Measurements from ENCODE around the gene TRHDE.

DNA sequence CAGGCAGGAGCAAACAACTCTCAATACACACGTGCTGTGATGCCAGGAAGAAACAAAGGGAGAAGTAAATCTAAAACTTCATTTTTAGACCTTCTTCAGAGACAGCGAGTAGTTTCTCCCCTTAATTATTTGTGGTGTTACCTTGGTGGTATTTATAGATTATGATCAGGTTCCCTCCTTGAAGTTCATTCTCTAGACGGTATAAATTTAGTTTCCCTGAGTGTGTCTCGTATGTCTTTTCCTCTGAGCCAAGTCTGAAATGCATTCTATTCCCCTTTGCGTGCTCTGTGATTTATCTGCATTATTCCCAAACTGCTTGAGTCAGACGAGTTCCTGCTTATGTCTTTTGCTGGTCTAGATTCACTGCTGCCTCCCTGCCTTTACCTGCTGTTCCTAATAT is 65.2 kb downstream of the TRHDE start:
- TF ChIP-seq, protein P1, sequence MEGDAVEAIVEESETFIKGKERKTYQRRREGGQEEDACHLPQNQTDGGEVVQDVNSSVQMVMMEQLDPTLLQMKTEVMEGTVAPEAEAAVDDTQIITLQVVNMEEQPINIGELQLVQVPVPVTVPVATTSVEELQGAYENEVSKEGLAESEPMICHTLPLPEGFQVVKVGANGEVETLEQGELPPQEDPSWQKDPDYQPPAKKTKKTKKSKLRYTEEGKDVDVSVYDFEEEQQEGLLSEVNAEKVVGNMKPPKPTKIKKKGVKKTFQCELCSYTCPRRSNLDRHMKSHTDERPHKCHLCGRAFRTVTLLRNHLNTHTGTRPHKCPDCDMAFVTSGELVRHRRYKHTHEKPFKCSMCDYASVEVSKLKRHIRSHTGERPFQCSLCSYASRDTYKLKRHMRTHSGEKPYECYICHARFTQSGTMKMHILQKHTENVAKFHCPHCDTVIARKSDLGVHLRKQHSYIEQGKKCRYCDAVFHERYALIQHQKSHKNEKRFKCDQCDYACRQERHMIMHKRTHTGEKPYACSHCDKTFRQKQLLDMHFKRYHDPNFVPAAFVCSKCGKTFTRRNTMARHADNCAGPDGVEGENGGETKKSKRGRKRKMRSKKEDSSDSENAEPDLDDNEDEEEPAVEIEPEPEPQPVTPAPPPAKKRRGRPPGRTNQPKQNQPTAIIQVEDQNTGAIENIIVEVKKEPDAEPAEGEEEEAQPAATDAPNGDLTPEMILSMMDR (IDR thresholded peaks at IDR 0.05; ENCODE audit: insufficient read depth, low read length, poor library complexity, severe bottlenecking) = no peak
- no peak for TF ChIP-seq EZH2phosphoT487 (conservative IDR thresholded peaks at IDR 0.05; ENCODE audit: low read length)

Measured in SU-DHL-6 (cell line).